Trophoblast cell (in vitro differentiated cells and primary cell): Measurements from ENCODE around the gene PRRX2.

Source experiments
- DNase-seq, 2 donors: peaks; one replicate each; pipeline ENCODE4 v3.0.0-alpha.2; 2016
- H2AFZ ChIP-seq: 2 replicates; pipeline ENCODE4 v1.6.1; 2013; ENCODE audit warnings: low read length, moderate library complexity, mild to moderate bottlenecking; ENCODE audit not compliant: insufficient read depth, poor library complexity
- H2AK5ac ChIP-seq: 2 replicates; pipeline ENCODE4 v1.6.1; 2013; ENCODE audit warnings: mild to moderate bottlenecking, low read length
- H2BK120ac ChIP-seq: 2 replicates; pipeline ENCODE4 v1.6.1; 2013; ENCODE audit warnings: low read length, mild to moderate bottlenecking, moderate library complexity; ENCODE audit not compliant: insufficient read depth, poor library complexity
- H2BK12ac ChIP-seq: 2 replicates; pipeline ENCODE4 v1.6.1; 2013; ENCODE audit warnings: mild to moderate bottlenecking, low read length, moderate library complexity
- H2BK5ac ChIP-seq: 2 replicates; pipeline ENCODE4 v1.6.1; 2013; ENCODE audit warnings: low read length, low read depth, moderate library complexity, mild to moderate bottlenecking; ENCODE audit not compliant: poor library complexity
- H3K14ac ChIP-seq: 2 replicates; pipeline ENCODE4 v1.6.1; 2013; ENCODE audit warnings: mild to moderate bottlenecking, low read length
- H3K18ac ChIP-seq: 2 replicates; pipeline ENCODE4 v1.6.1; 2013; ENCODE audit warnings: mild to moderate bottlenecking, low read length
- H3K23ac ChIP-seq: 2 replicates; pipeline ENCODE4 v1.6.1; 2013; ENCODE audit warnings: low read length
- H3K27ac ChIP-seq: 2 replicates; pipeline ENCODE4 v1.5.1; 2013; ENCODE audit warnings: low read depth, mild to moderate bottlenecking, inconsistent platforms, low read length, moderate library complexity
- H3K27me3 ChIP-seq: 2 replicates; pipeline ENCODE4 v1.6.1; 2013; ENCODE audit warnings: inconsistent platforms, mild to moderate bottlenecking, low read length, moderate library complexity; ENCODE audit not compliant: insufficient read depth
- H3K36me3 ChIP-seq, 2 experiments: 1 replicate in 1 of 2; 2 replicates in 1 of 2; pipeline ENCODE4 v1.6.1; 2013; ENCODE audit warnings: low read length in 2 of 2, mild to moderate bottlenecking in 2 of 2, moderate library complexity in 1 of 2; ENCODE audit not compliant: insufficient read depth in 2 of 2, control insufficient read depth in 1 of 2
- H3K4ac ChIP-seq: 2 replicates; pipeline ENCODE4 v1.6.1; 2013; ENCODE audit warnings: low read depth, mild to moderate bottlenecking, low read length, moderate library complexity
- H3K4me1 ChIP-seq, 2 experiments: 1 replicate in 1 of 2; 2 replicates in 1 of 2; pipeline ENCODE4 v1.6.1; 2013; ENCODE audit warnings: low read length in 2 of 2, mild to moderate bottlenecking in 2 of 2, moderate library complexity in 1 of 2; ENCODE audit not compliant: insufficient read depth in 2 of 2, control insufficient read depth in 1 of 2
- H3K4me2 ChIP-seq: 2 replicates; pipeline ENCODE4 v1.6.1; 2013; ENCODE audit warnings: inconsistent platforms, mild to moderate bottlenecking, low read length, moderate library complexity
- H3K4me3 ChIP-seq: 2 replicates; pipeline ENCODE4 v1.5.1; 2013; ENCODE audit warnings: mild to moderate bottlenecking, low read depth, low read length, inconsistent platforms
- H3K79me1 ChIP-seq: one replicate; pipeline ENCODE4 v1.6.1; 2013; ENCODE audit warnings: low read length
- H3K79me2 ChIP-seq: 2 replicates; pipeline ENCODE4 v1.6.1; 2013; ENCODE audit warnings: low read length, mild to moderate bottlenecking; ENCODE audit not compliant: control insufficient read depth, insufficient read depth, poor library complexity
- H3K9ac ChIP-seq: 2 replicates; pipeline ENCODE4 v1.6.1; 2013; ENCODE audit warnings: mild to moderate bottlenecking, low read length
- H3K9me3 ChIP-seq: 2 replicates; pipeline ENCODE4 v1.6.1; 2013; ENCODE audit warnings: low read depth, mild to moderate bottlenecking, control low read depth, inconsistent platforms, low read length; ENCODE audit not compliant: insufficient read depth
- H4K12ac ChIP-seq: 2 replicates; pipeline ENCODE4 v1.6.1; 2013; ENCODE audit warnings: low read depth, mild to moderate bottlenecking, low read length, moderate library complexity
- H4K8ac ChIP-seq: 2 replicates; pipeline ENCODE4 v1.6.1; 2013; ENCODE audit warnings: low read depth, mild to moderate bottlenecking, low read length, moderate library complexity
- H4K91ac ChIP-seq: one replicate; pipeline ENCODE4 v1.6.1; 2013; ENCODE audit warnings: low read depth, mild to moderate bottlenecking, low read length, moderate library complexity
- WGBS: extraction: QIAGEN DNeasy Blood & Tissue Kit; methylation state at CpG from one replicate; pipeline ENCODE4 v1.1.7; 2013; ENCODE audit warnings: missing lambda C conversion rate; ENCODE audit not compliant: insufficient read length, insufficient coverage; ENCODE audit errors: extremely low coverage; 5-methylcytosine and 5-hydroxymethylcytosine counted together

Gene PRRX2

DNA sequence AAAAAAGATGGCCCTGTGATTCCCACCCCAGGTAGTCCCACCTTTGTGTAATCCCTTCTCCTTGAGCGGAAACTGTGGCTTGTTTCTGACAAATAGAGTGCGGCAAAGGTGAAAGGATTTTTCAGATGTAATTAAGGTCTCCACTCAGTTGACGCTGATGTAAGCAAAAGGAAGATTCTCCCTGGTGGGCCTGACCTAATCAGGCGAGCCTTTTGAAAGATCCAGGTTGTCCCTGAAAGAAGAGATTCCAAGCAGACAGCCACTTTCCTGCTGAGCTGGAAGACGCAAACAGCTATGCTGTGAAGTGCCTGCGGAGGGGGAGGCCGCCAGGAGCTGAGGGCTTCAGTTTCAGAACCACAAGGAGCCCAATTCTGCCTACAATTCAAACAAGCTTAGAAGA is 63.3 kb downstream of the PRRX2 start:
- Histone ChIP-seq H3K36me3 (no peaks in the 10 kb centered on the region), H3K27ac (no peak overlapping the region), H3K4me2 (no peak overlapping the region), H3K27me3 (no peaks in the 10 kb centered on the region), H3K4ac (no peak overlapping the region), H3K18ac (no peak overlapping the region), H2BK12ac (no peak overlapping the region), H2BK120ac (no peak overlapping the region), H3K14ac (no peak overlapping the region), H4K12ac (no peak overlapping the region), H3K23ac (no peak overlapping the region), H3K79me2 (no peaks in the 10 kb centered on the region), H3K4me3 (no peak overlapping the region), H3K9me3 (no peaks in the 10 kb centered on the region), H4K8ac (no peak overlapping the region), H2AK5ac (no peak overlapping the region), H2BK5ac (no peak overlapping the region), H2AFZ (no peak overlapping the region), H3K79me1 (no peaks in the 10 kb centered on the region), H3K9ac (no peak overlapping the region), H3K4me1 (no peaks in the 10 kb centered on the region), H4K91ac (no peak overlapping the region)
- no peak for DNase-seq
- no CpG with 5 or more reads among the region's 7 CpGs for WGBS

- no peaks in the 10 kb centered on the region for H3K36me3 ChIP-seq
- no peaks in the 10 kb centered on the region for H3K79me1 ChIP-seq
- no peak overlapping the region for H3K18ac ChIP-seq
- H3K4me1 ChIP-seq: no peaks in the 10 kb centered on the region
- no peaks in the 10 kb centered on the region for H3K27me3 ChIP-seq
- H3K27ac ChIP-seq: no peak overlapping the region
- WGBS: no CpG with 5 or more reads among the region's 6 CpGs
- H2BK12ac ChIP-seq: no peak overlapping the region
- no peak overlapping the region for H2BK5ac ChIP-seq
- no peak overlapping the region for H3K4ac ChIP-seq
- H3K14ac ChIP-seq: no peak overlapping the region
- DNase-seq: no peak
- no peak overlapping the region for H2AK5ac ChIP-seq
- no peak overlapping the region for H2BK120ac ChIP-seq
- no peak overlapping the region for H4K12ac ChIP-seq
- no peak overlapping the region for H4K91ac ChIP-seq
- no peak overlapping the region for H3K4me3 ChIP-seq
- no peak overlapping the region for H3K4me2 ChIP-seq
- no peaks in the 10 kb centered on the region for H3K9me3 ChIP-seq
- H3K23ac ChIP-seq: no peak overlapping the region
- no peak overlapping the region for H2AFZ ChIP-seq
- no peak overlapping the region for H4K8ac ChIP-seq
- no peak overlapping the region for H3K9ac ChIP-seq
- H3K79me2 ChIP-seq: no peaks in the 10 kb centered on the region
Observed at GRCh38 chr9:129731477-129732085, 66.1 kb downstream of the PRRX2 start.

GRCh38 chr9:129732100-129732499 is 66.7 kb downstream of the PRRX2 start:
- Histone ChIP-seq H3K27ac (no peak overlapping the region), H2BK12ac (no peak overlapping the region), H3K4me2 (no peak overlapping the region), H2BK5ac (no peak overlapping the region), H4K8ac (no peak overlapping the region), H2AFZ (no peak overlapping the region), H3K79me2 (no peaks in the 10 kb centered on the region), H3K4me1 (no peaks in the 10 kb centered on the region), H3K36me3 (no peaks in the 10 kb centered on the region), H3K4me3 (no peak overlapping the region), H4K12ac (no peak overlapping the region), H2BK120ac (no peak overlapping the region), H3K14ac (no peak overlapping the region), H3K9ac (no peak overlapping the region), H3K79me1 (no peaks in the 10 kb centered on the region), H3K18ac (no peak overlapping the region), H3K27me3 (no peaks in the 10 kb centered on the region), H3K9me3 (no peaks in the 10 kb centered on the region), H4K91ac (no peak overlapping the region), H2AK5ac (no peak overlapping the region), H3K23ac (no peak overlapping the region), H3K4ac (no peak overlapping the region)
- WGBS: no CpG with 5 or more reads among the region's 10 CpGs
- DNase-seq: no peak

GRCh38 chr9:129732946-129733631 is 67.6 kb downstream of the PRRX2 start:
- Histone ChIP-seq H3K79me1 (peaks cover 5% of the 10 kb centered on the region), H3K4ac (no peak overlapping the region), H3K4me2 (no peak overlapping the region), H3K18ac (no peak overlapping the region), H3K9ac (no peak overlapping the region), H3K79me2 (no peaks in the 10 kb centered on the region), H3K4me1 (peaks cover 3% of the 10 kb centered on the region in 2 experiments), H2AFZ (no peak overlapping the region), H4K12ac (no peak overlapping the region), H4K8ac (no peak overlapping the region), H3K14ac (no peak overlapping the region), H4K91ac (no peak overlapping the region), H3K23ac (no peak overlapping the region), H3K9me3 (no peaks in the 10 kb centered on the region), H2BK5ac (no peak overlapping the region), H3K27me3 (no peaks in the 10 kb centered on the region), H3K36me3 (no peaks in the 10 kb centered on the region), H3K27ac (no peak overlapping the region), H3K4me3 (no peak overlapping the region), H2AK5ac (no peak overlapping the region), H2BK120ac (no peak overlapping the region), H2BK12ac (no peak overlapping the region)
- no peak for DNase-seq
- WGBS: no CpG with 5 or more reads among the region's 23 CpGs
